LoVo (cell line): Measurements from ENCODE around the gene CCDC152.
"Not testable (repeated sequence)": the region's sequence is repeated elsewhere in the genome, so short reads cannot be mapped to it uniquely, and the experiment has no call there.

Source experiments
- DNase-seq: peaks from one replicate; pipeline ENCODE4 v3.0.0-alpha.2; 2016; ENCODE audit warnings: low spot score

The CCDC152 gene

GRCh38 chr5:42756606-42757601 lies at the start of gene CCDC152:
Gene CCDC152, plus strand, starts transcription at chr5:42756818. Its CDS starts 2,304 bp downstream, at chr5:42759122.
- no peak for DNase-seq

DNA sequence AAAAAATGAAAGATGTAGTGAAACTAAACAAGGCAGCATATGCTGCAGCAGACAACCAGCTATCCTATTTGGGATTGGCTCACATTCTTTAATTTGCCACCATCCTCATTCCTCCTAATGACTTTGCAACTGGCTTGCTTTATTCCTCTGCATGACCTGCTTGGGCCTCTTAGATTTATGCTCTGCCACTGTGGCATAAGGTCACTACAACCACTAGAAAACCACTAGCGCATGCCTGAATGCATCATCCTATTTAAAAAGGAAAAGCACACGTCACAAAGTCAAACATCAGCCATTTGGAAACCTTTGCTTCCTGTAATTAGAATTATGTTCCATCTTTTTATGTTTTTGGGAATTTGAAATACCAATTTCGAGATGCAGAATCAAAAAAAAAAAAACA lies 40.8 kb upstream of the CCDC152 start:
- no peak for DNase-seq

GRCh38 chr5:42718591-42718990 lies 38.0 kb upstream of the CCDC152 start:
- no peak for DNase-seq

GRCh38 chr5:42719034-42719433 lies 37.6 kb upstream of the CCDC152 start:
- no peak for DNase-seq

- DNase-seq: no peak
Measured at GRCh38 chr5:42720251-42720650, 36.4 kb upstream of the CCDC152 start.

DNA sequence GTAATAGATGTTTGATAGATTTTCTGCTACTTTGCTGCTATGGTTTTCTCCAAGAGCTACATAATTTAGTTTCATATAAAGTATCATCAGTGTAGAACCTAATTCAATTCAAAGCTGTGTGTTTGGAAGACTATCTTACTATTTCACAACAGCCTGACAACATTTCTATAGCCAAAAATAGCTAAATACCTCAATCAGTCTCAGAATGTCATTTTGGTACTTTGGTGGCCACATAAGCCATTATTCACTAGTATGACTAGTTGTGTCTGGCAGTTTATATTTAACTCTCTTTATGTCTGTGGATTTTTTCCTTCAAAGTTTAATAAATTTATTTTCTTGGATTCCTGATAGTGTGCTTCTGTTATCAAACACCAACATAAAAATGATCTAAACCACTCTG lies 35.1 kb upstream of the CCDC152 start:
- no peak for DNase-seq

DNA sequence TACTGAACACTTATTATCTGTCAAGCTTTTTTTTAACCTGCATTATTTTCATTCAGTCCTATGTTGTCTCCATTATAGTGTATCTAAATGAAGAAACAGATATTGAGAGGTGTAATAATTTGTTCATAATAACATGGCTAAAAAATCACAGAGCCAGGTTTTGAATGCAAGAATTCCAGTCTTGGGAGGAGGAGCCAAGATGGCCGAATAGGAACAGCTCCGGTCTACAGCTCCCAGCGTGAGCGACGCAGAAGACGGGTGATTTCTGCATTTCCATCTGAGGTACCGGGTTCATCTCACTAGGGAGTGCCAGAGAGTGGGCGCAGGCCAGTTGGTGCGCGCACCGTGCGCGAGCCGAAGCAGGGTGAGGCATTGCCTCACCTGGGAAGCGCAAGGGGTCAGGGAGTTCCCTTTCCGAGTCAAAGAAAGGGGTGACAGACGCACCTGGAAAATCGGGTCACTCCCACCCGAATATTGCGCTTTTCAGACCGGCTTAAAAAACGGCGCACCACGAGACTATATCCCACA lies 22.0 kb upstream of the CCDC152 start:
- not testable (repeated sequence) for DNase-seq

DNA sequence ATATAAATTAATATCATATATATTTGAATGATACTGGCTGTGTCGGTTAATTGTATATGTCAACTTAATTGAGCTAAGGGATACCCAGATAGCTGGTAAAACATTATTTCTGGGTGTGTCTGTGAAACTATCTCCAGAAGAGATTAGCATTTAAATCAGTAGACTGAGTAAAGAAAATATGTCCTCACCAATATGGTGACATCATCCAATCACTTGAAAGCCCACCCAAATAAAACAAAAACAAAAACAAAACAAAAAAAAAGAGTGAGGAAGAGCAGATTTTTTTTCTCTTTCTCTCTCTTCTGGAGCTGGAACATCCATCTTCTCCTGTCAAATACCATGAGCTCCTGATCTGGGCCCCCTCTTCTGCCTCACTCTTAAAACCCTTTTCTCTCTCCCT lies 15.7 kb upstream of the CCDC152 start:
- no peak for DNase-seq

DNA sequence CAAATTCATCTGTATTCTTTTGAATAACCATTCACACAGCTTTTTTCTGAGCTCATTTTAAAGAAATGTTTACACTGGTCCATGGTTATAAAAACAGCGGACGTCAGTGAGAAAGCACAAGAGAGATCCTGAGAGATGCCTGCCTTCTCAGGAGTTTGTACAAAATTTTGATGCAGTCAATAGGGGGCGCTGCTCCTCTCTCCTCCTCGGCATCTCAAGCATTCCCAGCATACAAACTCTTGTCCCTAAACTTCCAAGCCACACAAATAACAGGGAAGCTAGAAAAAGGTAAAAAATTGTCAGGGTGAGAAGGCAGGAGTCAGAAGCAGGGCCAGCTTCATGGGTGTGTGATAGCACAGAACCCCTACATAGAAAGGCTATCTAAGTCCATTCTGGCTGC lies 11.2 kb upstream of the CCDC152 start:
- no peak for DNase-seq

DNA sequence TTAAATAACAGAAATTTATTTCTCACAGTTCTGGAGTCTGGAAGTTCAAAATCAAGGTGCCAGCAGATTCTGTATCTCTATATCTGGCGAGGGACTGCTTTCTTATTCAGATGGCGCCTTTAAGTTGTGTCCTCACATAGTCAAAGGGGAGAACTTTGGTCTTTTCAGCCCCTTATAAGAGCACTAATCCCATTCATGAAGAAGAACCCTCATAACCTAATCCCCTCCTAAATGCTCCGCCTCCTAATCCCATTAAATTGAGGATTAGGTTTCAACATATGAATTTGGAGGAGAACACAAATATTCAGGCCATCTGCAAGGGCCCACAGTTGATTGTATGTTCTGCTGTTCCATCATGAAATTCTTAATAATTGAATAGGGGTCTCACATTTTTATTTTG lies 10.8 kb upstream of the CCDC152 start:
- DNase-seq: no peak

DNA sequence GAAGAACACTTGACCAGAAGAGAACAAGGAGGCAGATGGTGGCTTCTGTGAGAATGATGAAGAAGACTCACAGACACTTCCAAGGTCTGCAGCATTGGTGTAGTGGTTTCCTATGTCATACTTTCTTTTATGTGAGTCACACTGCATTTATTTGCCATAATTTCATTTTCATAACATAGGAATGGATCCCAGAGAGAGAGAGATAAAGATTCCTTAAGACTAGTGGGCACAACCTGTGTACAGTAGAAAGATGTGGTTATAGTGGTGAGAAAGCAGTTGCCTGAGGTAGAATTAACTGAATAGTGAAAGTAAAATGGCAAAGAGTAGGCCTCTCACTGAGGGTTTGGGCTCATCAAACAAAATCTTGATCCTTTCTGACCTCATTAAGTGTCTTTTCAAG lies 7.6 kb upstream of the CCDC152 start:
- no peak for DNase-seq

DNA sequence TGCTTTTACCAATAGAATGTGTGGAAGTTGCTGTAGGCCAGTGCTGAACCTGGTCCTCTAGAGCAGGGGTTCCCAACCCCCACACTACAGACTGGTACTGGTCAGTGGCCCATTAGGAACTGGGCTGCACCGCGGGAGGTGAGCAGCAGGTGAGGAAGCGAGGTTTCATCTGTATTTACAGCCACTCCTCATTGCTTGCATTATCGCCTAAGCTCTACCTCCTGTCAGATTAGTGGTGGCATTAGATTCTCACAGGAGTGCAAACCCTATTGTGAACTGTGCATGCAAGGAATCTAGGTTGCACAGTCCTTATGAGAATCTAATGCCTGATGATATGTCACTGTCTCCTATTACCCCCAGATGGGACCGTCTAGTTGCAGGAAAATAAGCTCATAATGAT lies 6.1 kb upstream of the CCDC152 start:
- no peak for DNase-seq

DNA sequence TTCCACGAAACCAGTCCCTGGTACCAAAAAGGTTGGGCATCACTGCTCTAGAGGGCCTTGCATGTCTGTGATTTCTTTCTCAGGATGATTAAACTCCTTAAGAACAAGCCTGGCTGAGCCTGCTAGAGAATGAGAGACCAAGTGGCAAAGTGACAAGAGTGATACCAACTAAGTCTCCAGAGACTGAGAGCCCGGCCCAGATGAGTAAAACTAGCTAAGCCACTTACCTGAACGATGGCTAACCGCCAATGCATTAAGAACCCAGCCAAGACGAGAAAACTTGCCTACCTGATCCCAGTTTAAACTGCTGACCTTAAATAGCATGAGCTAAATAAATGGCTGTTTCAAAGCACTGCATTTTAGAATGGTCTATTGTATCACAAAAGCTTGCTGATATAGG lies 5.6 kb upstream of the CCDC152 start:
- DNase-seq: no peak

DNA sequence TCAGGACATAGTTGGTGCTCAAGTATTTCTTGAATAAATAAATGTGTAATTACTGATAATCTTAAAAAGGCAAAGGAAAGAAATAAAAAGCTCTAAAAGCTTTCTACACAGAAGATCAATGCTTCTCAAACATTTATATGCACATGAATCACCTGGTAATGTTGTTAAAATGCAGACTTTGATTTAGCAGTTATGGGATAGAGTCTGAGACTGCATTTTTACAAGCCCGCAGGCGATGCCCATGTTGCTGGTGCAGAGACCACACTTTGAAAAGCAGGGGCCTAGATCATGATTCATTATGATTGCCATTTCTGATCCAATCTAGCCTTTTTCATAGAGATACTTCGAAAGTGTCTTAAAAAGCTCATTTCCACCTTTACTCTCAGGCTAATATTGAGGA lies 3.5 kb upstream of the CCDC152 start:
- no peak for DNase-seq

GRCh38 chr5:42759456-42759855 lies 2.8 kb downstream of the CCDC152 start:
- DNase-seq: no peak

DNA sequence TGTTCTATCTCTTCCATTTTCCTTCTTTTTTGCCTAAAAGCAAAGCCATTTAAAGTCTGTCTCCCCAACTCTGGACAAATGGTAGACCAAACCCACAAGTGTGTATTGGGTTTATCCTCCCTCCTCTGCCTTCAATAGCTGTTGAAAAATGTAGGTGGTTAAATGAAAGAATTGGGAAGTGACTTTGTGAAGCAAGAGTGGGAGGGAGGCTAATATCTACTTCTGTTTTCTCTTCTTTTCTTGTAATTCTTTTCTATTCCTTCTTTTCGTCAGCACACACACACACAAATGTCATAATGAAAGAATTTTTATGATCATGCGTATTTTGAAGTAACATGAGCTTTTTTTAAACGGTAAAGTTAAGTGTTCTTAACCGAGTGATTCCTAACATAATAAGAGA lies 3.8 kb downstream of the CCDC152 start:
- no peak for DNase-seq

DNA sequence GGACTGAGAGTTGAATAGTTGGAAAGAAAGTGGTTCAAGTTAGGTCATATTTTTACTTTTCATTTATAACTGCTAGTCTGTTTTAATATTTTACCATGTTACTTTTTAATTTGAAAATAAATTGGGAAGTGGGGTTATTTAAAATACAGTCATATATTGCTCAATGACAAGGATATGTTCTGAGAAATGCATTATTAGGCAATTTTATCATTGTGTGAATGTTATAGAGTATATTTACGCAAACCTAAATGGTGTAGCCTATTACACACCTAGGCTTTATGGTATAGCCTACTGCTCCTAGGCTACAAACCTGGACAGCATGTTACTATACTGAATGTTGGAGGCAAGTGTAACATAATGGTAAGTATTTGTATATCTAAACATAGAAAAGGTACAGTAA lies 5.2 kb downstream of the CCDC152 start:
- DNase-seq: no peak

DNA sequence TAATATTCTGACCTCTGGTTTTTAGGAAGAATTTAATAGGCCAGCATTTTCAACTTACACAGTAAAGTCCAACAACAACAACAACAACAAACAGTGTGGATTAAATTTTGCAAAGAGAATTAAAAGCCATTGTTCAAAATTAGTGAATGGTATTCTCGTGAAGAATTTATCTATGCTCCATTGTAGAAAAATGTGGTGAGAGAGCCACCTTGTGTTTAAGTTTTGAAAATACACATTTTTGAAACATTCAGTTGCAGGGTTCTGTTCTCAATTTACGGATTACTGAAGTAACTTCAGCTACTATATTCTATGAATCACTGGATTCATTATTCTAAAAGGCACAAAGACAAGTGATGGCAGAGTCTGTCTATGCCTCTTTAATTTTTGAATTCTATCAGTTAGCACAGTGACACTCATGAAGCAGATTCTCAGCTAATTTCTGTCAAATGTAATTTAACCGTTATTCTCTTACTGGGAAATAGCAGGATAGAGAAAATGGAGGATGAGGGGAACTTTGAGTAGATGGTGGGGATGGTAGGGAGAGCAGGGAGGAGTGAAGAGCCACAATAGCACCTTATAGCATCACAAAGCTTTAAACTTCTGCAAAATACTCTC lies 11.0 kb downstream of the CCDC152 start:
- peak; percentile 51 for DNase-seq

- DNase-seq: no peak
Measured at GRCh38 chr5:42768106-42768504, 11.5 kb downstream of the CCDC152 start.

DNA sequence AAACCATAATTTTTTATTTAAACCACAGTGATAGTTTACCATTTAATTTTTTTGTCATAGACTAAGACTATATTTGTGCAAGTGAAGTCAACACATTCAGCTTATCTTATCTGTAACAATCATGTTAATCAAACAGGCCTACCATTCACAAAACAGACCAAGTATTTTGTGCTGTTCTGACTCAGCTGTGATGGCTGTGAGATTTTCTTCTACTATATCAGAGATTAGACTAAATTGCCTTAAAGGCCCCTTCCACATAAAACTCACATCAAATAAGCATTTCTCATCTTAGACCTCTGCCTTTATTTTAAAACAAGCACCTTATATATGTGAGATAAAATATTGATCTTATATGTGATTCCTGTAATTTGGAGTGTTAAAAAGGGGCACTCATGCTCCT lies 13.4 kb downstream of the CCDC152 start:
- DNase-seq: no peak

GRCh38 chr5:42772265-42772993 lies 15.8 kb downstream of the CCDC152 start:
- DNase-seq: peak; percentile 37

GRCh38 chr5:42779083-42779482 lies 22.5 kb downstream of the CCDC152 start:
- DNase-seq: no peak

DNA sequence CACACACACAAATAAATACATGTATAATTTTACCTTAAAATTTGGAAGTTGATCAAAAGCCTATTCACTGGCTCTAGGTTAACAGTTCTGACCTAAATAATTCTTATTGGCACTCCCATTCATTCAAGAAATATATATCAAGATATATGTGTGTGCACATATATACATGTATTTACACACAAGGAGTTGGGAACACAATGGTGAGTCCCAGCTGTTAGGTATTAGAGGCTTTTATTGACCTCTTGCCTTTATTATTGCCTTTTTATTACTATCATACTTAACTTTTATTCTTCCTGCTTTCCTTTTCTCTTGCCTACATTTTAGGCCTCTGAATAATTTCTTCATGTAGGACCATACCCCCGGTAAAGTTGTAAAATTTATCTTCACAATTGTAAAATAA lies 25.0 kb downstream of the CCDC152 start:
- no peak for DNase-seq
